HG02852 (cell line): ENCODE results near the gene FMN1.

Experiments used
- ATAC-seq: cut with Tn5 transposase; IDR thresholded peaks from one replicate; pipeline ENCODE4 v1.9.1; 2021; ENCODE audit warnings: mild to moderate bottlenecking, moderate library complexity; ENCODE audit not compliant: unreplicated experiment

The FMN1 gene

DNA sequence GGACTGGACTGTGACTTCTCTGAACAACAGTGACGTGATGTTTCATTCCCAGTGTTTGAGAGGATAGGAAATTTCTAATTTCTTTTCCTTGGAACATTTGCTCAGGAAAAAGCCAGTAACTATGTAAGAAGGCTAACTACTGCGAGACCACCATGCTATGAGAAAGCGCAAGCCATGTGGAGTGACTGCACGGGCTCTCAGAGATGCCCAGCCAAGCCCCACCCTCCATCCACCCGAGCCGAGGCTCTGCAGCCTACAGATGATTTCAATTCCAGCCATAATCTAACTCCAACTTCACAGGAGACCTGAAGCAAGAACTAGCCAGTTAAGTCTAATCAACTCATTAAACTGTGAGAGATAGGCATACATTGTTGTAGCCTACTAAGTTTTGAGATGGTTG lies 352.4 kb downstream of the FMN1 start:
- ATAC-seq: no peak

DNA sequence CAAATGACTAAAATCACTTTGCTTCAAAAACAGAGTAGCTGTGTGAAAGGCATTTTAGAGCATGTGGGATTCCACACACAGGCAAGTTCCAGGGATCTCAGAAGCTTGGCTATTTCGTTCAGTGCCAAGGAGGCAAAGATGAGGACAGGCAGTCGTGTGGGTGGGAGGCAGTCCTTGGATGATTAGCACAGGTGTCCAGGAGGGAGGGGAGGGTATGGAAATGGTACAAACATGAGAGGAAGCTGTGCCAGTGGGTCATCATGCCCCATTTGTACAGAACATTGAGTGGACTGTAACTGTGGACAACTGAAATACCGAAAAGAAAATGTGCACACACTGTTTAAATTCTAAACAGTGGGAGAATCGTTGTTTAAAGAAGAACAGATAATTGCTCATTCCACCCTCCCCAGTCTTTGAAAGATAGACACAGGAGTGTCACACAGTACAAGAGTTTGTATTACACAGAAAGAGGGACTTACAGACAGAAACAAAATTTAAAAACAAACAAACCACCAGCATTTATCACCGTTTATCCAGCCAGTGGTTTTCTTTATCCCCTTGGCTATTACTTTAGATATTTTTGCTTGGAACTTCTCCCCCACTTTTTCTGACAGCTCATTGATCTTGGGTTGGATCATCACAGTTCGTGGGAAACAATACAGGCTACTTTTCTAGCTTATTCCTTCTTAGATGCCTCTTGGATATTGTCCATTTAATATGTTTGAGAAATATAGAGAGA lies 353.8 kb downstream of the FMN1 start:
- ATAC-seq: no peak

DNA sequence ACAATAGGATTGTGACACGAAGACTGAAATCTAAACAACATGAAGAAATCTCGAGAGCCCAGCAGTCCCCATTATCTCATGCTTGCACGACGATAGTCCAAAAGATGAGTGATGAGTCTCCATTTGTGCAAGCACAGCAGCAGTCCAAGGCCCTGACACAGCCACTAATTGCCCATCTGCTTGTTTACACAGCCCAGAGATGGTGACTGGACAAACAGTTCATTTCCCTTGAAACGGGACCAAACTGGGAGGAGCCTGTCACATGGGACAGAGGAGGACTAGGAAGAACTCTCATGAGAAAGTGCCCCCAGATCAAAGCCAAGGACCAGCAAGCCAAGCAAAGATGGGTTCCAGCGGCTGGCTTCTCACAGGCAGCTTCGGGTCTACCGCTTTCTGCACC lies 355.7 kb downstream of the FMN1 start:
- ATAC-seq: no peak

DNA sequence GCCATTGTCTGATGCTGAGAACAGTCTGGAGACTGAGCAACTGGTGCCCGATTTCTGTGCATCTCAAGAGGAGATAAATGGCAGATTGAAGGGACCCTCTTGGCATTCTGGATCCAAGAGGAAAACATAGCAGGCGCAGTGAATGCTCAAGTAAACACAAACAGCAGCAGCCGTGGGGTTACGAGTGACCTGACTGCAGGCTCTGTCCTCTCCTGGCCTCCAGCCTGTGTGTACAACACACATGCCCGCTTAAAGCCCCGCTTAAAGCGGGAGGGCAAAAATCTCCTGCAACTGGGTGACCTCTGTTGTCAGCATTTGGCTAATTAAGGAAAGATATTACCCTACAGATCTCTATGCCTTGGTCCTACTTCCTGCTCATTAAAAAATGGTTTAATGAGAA lies 356.2 kb downstream of the FMN1 start:
- ATAC-seq: no peak

DNA sequence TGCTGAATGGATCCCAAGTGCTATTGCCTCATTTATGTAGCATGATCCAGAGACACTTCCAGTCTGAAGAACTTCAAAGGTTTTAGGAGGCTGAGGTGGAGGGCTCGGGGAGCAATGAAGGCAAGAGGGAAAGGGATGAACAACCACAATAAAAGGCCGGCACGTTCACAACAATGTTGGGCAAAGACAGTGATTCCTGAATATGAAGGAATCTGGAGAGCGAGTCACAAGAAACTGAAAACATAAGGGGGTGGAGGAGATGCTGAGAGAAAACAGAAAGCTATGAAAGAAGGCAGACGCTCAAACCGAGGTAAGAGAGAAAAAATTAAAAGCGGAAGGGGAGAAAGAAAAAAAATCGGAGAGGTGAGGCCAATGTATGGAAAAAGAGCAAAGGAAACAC lies 356.6 kb downstream of the FMN1 start:
- no peak for ATAC-seq

DNA sequence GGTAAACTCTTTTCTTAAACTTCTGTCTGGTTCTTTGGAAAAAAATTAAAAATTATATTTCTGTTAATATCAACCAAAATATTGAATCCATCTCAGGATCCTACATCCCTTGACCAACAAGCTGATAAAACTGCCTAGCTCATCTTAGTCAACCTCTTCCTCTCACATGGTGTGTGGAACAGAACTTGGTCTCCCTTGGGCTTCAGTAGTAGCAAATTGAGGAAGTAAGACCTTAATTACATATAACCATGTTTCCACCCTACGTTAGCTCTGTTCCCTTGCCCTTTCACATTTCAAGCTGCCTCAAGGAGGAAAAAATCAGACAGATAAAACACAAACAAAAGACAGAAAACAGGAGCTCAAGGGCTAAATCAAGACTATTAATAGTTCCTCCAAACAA lies 360.4 kb downstream of the FMN1 start:
- ATAC-seq: peak; percentile 78

DNA sequence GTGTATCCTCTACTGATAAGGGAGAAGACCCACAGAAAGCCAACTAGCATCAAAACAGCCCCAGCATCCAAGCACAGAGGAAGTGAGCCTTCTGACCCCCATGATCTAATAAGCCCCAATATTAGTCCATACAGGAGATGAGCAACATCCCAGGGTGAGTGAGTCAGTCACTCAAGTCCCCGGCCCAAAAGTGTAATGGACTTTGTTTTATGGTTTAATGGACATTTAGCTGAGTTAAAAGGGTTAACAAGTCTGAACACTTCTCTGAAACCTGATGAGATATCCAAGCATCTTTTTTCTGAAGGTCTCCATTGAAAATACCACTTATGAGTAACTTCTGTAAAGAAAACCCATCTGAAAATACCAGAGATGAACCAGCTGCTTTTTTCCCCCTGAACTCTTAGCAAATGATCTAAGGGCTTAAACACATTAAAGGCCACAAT lies 361.1 kb downstream of the FMN1 start:
- no peak for ATAC-seq

DNA sequence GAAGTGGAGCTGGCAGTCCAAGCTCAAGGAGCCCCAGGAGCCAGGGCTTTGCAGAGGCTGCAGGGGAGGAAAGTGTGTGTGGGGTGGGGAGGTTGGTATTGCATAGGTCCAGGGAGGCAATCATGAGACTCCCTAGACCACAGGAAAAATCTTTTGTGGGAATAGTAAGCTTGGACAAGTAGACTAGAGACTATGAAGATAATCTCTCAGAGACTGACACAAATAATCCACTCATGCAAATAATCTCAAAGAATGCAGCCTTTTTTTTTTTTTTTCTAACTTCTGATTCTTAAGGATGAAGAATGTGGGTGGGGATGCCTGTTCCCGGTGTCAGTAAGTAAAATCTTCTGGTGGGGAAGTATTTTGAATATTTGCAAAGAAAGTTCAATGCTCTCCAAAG lies 363.0 kb downstream of the FMN1 start:
- no peak for ATAC-seq

DNA sequence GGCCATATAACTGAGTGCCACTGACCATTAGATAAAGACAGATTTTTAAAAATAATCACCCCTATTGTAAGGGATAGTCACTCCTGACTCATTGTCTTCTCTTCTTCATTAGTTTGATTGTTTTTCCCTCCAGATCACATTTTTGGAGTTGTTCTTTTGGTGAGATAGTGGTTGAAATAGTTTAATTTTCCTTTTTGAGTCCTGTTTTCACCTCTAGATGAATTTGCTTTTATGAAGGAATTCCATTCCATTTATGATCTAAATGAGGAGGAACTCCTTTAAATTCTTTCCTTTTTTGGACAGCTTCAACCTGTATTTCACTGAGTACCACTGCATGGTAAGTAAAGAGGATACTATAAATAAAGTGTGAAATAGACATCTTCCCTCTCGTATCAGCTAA lies 364.3 kb downstream of the FMN1 start:
- ATAC-seq: no peak

DNA sequence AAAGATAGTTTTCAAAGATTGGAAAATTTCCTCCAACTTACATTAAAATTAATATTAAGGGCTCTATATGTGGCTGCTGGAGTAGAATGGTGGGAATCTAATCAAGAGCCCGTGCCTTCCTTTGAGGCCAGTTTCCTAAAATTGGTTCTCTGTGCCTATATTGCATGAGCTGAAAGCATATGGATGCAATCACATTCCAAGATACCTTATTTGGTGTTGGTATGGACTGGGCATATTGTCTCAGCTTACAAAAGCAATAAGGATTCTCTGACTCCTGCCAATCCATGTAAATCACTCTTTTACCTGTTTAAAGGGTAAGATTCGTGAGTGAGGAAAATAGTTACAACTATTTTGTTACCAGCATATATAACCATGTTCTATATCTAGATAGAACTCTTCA lies 365.1 kb downstream of the FMN1 start:
- no peak for ATAC-seq

DNA sequence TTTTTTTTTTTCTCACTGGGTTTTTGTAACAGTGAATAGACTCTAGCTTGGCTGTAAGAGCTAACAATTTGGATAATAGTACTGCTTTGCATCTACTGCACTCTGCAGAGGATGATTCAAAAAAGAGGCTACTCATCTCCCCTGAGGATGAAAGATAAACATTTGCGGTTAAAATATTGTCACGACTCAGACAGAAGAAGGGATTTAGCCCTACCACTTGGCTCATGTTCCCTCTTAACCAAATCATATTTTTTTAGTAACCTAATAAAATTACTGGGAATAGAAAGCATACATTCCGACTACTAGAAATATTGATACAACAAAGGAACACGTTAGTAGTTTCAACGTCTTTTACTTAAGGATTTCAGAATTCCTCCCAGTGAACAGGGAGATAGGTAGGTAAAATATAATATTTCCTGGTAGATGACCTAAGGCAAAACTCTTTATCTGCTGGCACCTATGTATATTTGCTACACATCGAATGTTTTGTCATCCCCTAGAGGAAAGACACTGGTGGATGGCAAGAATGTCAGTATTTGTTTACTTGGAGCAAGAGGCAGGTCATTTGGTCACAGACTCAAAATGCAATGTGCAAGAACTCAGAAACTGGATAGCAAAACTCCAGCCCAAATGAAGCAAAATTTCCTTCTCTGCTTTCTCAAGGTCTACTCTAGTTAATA lies 365.9 kb downstream of the FMN1 start:
- no peak for ATAC-seq

DNA sequence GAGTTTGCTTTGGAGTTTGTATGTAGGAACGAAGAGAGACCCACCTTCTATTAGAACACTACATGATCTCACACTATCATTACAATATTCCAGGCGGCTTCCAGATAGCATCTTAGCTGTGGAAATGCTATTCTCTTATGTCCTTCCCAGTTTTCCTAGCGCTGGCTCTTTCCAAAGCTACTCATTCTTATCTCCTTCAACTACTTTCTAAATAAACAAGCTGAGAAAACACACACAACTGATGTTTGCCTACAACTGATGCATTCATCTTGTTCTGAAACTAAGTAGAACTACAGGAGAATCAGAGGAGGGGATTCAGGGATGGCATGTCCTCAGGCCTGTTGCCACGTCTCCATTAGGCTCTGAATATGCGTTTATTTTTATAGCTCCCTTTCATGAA lies 367.8 kb downstream of the FMN1 start:
- ATAC-seq: no peak

DNA sequence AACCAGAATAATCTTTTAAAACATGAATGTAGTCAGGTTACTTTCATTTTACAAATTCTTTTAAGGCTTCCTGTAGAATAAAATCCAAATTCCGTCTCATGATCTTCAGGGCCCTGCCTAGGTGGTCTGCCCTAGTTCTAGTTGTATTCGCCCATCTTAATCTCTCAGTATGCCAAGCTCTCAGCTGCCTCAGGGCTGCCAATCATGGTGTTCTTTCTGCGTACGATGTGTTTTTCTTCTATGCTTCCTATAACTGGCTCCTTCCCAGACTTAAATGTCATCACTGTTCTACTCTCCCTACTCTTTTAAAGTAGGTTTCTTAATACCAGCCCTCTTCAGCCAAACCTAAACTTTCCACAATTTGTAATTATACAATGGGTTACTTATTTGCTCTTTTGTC lies 369.3 kb downstream of the FMN1 start:
- no peak for ATAC-seq

DNA sequence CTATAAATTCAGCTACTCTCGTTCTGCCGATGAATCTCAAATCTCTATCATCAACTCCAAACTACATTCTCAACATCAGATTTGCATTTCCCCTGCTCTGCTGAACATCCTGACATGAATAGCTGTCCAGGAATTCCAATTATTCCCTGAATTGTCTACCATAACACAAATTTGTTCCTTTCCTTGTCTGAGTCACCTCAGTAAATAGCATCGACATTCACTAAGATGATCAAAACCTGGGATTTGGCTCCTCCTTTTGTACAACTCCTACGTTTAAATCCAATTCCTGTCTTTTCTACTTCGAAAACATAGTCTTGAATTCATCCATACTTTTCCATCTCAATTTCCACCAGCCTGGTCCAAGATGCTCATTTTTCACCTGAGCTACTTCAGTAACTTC lies 369.7 kb downstream of the FMN1 start:
- ATAC-seq: no peak

DNA sequence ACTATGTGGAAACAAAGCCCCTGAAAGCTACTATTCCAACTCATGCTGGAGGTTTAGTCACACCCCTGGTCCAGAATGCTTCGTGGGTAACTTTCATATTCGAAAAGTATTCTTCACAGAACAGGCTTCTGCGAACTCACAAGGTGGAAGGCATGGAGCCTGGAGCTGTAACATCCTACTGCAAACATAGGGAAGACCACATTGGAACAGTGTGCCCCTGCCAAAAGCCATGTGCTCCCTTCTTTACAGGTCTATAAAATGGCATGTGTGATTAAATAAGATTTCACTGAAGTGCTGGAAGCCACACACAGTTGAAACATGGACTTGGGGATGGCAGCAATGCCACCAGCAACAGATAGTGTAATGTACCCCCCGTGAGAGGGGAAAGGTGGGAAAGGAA lies 370.8 kb downstream of the FMN1 start:
- no peak for ATAC-seq

DNA sequence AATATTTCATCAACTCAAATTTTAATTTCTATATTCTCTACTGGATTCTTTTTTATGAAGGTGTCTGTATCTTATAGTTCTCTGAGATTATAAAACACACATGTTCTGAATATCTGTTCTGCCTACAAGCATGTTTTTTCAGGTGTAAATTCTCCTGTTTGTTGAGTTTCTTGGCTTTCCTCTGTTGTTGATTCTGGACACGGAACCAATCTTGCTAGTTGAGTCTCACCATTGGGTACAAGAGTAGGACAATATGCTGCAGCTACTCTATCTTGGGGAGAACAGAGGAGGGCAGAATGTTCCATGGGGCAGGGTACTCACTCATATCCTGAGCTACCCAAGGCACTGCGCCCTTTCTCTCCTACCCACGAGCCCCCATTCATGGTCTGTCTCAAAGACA lies 371.8 kb downstream of the FMN1 start:
- no peak for ATAC-seq

DNA sequence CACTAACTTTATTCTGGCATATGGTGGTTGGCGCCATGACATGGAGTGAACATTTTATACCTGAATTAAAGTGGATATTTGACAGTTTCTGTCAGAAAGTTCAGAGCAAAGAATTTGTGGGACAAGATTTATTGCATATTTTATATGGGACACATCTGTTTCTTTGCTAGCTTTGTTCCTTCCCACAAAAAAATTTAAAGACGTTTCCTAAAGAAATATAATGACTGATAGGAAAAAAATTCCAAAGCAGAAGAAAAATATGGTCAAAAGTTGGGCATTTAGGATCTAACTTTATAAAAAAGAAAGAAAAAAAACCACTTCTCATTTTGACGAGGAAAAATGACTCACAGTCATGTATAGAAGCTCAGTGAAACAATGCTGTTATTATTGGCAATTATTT lies 375.1 kb downstream of the FMN1 start:
- ATAC-seq: no peak

DNA sequence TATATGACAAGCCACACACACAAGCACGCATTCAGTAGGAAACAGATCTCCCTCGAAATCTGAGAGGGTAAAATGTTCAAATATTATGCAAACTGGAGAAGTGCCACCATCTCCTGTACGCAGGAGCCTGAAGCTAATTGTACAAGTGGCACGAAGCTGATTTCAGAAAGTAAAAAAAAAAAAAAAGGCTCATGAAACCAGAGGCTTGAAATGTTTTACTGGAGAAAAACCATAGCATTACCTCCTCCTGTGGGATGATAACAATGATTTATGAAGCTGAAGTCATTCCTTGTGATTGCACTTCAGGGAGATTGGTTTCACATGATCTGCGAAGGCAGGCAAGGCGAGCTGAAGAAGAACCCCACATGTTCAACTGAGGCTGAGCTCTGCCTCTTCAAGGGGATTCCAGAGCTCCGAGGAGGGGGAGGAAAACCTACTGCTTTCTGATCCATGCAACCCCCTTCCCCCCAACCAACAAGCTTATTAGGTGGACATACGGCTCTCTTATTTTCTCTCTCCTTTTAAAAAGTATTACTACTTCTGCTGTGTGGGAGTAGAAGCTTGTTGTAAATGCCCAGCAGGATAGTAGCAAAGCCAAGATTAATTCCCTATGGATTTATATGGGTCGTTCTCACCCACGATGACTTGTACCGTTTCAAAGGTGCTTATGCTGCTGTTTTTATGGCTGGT lies 375.6 kb downstream of the FMN1 start:
- no peak for ATAC-seq

DNA sequence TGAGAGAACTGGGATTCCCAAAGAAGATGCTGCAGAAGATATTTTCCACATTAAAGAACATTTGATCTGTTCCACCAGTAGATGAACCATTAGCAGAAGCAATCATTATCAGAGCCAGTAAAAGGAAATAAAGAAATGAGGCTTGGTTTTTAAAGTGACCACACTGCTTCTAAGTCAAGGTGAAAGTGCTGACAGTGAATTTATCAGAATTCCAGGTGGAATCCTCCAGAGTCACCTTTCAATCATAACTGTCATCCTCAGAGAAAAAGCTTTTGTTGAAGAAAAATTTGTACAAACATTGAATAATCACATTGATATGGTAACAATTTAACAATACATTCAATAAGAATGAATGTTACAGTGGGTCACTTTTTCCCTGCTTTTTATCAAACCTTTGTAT lies 376.9 kb downstream of the FMN1 start:
- no peak for ATAC-seq

DNA sequence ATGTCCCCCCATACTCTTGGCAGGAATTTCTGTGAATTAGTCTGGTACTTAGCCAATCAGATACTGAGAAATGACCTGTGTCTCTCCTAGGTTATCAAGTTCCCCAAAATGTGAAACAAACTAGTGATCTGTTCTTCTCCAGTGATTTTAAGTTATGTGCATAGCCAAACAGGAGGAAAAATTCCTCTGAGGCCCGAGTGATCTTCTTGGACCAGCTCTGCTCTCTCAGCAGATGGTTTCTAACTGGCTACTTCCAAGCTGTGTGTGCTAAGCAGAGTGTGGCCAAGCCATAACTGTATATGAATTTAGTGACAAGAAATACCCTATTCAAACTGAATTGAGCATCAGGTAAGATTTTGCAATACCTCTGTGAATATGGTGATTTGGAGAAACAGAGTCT lies 387.2 kb downstream of the FMN1 start:
- ATAC-seq: no peak

DNA sequence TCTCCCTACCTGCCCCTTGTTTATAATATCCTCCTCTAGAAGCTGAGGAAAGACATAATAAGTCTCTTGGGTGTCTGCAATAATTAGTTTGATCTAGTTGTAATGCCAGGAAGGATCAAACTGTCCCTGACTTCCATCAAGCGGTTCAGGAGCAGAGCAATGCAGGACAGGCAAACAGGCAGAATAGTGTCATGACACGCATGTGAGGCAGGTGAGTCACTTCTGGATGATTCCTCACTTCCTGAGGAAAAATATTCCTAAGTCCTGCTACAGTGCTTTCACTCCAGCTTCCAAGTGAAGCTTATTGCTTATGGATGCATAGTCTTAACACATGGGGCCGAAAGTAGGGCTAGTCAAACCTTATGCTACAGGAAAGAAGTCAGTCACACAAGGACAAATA lies 390.9 kb downstream of the FMN1 start:
- no peak for ATAC-seq

DNA sequence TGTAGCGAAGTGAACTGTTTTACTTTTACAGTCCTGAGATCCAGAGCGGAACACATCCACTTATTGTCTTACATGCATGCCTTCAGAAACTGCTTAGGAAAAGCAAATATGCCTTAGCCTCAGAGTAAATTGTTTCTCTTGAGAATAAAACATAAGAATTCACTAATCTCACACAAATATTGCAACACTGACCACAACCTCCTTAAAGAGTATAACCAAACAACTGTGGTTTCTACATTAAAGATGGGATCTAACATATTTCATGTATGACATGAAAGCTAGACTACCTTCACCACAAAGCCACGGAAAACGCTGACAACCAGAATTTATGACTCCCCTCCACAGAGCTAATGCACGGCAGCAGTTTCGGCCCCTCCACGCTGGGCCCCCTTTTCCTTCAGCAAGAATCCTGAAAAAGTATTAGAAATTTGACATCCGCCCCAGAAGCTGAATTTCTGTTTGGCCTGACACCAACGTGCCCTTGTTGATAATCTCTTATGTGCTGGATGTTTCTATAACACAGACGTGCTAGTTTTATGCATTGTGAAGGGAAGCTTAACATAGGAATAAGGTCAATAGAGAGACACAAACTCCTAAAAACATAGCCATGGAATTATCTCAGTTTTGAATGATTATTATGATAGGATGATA lies 392.1 kb downstream of the FMN1 start:
- ATAC-seq: no peak
